T-helper 2 cell (primary cell): ENCODE data around the gene MVB12B.
"Not testable (repeated sequence)": the region's sequence is repeated elsewhere in the genome, so short reads cannot be mapped to it uniquely, and the experiment has no call there.

Experiments used
- DNase-seq, 5 experiments: peaks; one replicate each; pipeline versions ENCODE4 v3.0.0 to v3.0.0-alpha.2; 2012 to 2022

MVB12B gene

DNA sequence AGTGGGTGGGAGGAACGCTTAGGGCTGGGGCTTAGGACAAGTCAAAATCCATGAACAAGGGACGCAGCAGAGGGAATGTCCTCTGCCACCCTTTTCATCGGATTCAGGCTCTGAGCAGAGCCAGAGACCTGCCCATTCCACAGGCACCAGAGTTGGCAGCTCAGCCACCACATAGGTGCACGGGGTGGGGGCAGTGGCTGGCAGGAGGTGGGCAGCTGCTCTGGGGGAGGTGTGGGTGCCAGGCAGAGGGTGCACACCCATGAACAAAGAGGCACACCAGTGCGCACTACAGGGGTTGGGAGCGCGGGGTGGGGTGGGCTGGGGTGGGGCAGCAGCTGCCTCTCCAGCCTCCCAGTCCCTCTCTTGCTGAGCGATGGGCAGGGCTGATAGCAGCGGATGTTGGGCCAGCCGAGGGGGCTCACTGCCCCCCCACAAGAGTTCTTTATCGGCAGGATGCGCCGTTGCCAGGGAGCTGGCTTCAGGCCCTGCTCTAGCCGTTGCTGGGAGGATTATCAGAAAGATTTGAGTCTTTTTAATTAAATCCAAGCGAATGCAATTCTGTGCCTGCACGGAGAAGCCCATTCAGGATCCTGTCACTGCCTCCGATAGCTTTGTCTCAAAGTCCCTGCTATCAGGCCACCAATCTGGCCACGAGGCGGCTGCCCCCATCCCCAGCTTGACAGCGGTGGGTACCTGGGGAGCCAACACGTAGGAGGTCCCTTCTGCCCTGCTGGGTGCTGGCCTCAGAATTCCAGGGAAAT, 222.8 kb downstream of the MVB12B start:
- DNase-seq, result no peak

GRCh38 chr9:126550891-126551351, 224.3 kb downstream of the MVB12B start:
- DNase-seq, result no peak

DNA sequence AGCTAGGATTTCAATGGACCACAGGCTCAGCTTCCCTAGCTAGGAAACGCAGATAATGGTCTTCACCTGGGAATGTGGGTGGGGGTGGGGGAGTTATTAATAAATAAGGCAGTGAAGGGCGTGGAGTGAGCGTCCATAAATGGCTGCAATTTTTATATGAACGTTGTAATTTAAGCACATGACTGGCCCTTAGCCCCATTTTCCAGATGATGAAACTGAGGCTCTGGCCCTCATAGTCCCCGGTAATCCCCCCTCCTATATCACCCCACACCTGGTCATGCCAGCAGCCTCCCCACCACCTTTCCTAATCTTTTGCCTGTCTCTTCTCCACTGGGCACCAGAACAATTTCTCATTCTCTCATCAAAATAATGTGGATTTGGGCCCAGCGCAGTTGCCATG, 225.2 kb downstream of the MVB12B start:
- no peak for DNase-seq

GRCh38 chr9:126554292-126554691, 227.7 kb downstream of the MVB12B start:
- no peak for DNase-seq

DNA sequence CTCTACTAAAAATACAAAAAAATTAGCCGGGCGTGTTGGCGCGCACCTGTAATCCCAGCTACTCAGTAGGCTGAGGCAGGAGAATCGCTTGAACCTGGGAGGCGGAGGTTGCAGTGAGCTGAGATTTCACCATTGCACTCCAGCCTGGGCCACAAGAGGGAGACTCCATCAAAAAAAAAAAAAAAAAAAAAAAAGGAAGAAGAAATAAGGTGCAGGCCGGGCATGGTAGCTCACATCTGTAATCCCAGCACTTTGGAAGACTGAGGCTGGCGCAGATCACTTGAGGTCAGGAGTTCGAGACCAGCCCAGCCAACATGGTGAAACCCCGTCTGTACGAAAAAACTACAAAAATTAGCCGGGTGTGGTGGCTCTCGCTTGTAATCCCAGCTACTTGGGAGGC, 228.8 kb downstream of the MVB12B start:
- DNase-seq, result not testable (repeated sequence)
